GM12873 (cell line): ENCODE results near the gene RFPL3.

Experiments
- CTCF ChIP-seq: IDR thresholded peaks from 2 replicates; pipeline ENCODE4 v1.5.1; 2012; ENCODE audit warnings: low read depth, mild to moderate bottlenecking, moderate library complexity, low read length, control low read depth; ENCODE audit not compliant: insufficient read depth; ENCODE audit errors: missing control alignments

RFPL3 gene

DNA sequence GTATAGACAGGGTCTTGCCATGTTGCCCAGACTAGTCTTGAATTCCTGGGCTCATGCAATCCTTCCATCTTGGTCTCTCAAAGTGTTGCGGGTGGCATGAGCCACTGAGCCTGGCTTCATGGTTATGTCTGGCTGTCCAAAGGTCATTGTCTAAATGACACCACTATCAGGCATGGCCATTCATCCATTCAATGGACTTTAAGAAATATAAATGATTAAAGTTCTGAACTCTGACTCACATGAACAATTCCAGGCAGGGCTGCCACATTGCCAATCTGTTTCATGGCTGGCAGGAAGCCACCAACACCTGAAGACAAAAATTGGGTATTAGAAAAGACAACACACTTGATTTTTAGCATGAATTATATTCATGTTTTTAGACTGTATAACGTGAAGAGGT is 50.3 kb downstream of the RFPL3 start:
- no peak for TF ChIP-seq CTCF

DNA sequence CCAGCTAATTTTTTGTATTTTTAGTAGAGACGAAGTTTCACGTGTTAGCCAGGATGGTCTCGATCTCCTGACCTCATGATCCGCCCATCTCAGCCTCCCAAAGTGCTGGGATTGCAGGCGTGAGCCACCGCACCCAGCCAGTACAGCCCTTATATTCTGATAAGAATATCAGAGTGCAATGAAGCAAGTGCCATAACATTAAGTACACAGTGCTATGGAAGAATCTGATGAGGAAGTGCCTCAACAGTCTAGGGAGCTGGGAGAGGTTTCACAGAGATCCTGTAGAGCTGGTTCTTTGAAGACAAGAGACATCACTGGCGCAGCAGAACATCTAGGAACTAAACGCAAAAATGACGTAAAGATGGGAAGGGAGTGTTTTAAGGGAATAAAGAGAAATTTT is 52.3 kb downstream of the RFPL3 start:
- no peak for TF ChIP-seq CTCF

GRCh38 chr22:32410459-32410858 is 52.8 kb downstream of the RFPL3 start:
- no peak for TF ChIP-seq CTCF
